C4-2B (cell line): ENCODE results near the gene MAST4.

Experiments
- H3K27ac ChIP-seq: fragments of 450-650 bp; 2 replicates; pipeline ENCODE4 v1.5.1; 2017
- CTCF ChIP-seq: fragments of 450-650 bp; conservative IDR thresholded peaks from 2 replicates; pipeline ENCODE4 v1.5.1; 2017; ENCODE audit warnings: mild to moderate bottlenecking
- ZFX ChIP-seq: fragments of 450-650 bp; IDR thresholded peaks from 2 replicates; pipeline ENCODE4 v1.6.1; 2017

Gene MAST4

GRCh38 chr5:66945389-66946349 is 349.5 kb downstream of the MAST4 start:
- TF ChIP-seq ZFX, result no peak
- TF ChIP-seq CTCF, result no peak
- H3K27ac ChIP-seq, result no peak overlapping the region

DNA sequence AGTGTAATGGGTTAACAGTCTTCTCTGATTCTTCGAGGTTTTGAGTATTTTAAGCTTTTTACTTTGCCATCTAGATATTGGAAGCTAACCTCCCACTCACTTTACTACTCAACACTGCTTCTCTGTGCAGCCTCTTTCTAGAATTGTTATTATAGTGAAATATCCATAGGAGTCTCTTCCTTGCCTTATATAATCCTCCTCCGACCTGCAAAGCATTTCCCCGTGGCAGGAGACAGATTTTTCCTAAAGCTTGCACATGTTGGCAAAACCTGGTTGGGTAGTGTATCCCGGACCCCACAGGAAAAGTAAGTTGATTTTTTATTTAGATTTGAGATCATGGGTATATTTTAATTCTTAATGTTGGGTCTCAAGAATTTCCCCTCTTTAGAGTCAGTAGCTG is 351.3 kb downstream of the MAST4 start:
- no peak overlapping the region for H3K27ac ChIP-seq
- no peak for TF ChIP-seq ZFX

- no peak overlapping the region for H3K27ac ChIP-seq
- TF ChIP-seq ZFX (no peak), CTCF (no peak)
Observed at GRCh38 chr5:66949066-66949465, 352.9 kb downstream of the MAST4 start.

DNA sequence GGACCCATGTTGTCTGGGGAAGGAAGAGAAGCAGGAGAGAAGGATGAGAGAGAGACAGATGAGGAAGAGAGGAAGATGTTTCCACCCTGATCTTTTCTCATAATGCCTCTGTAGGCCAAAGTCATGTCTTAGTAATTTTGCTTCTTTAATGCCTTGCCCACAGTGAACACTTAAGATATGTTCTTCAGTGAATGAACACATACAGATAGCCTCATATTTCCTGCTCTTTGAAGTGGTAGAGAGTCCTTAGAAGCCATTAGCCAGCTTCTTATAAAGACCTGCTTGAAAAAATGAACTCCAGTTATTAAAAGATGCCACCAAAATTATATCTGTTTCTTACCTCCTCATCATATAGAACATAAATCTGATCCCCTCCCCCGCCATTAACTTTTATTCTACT is 356.0 kb downstream of the MAST4 start:
- TF ChIP-seq CTCF, result no peak
- TF ChIP-seq ZFX, result no peak
- no peak overlapping the region for H3K27ac ChIP-seq

GRCh38 chr5:66956439-66956838 is 360.2 kb downstream of the MAST4 start:
- H3K27ac ChIP-seq, result no peak overlapping the region
- TF ChIP-seq ZFX, result no peak
- TF ChIP-seq CTCF, result no peak

GRCh38 chr5:66958201-66958979 is 362.2 kb downstream of the MAST4 start:
- H3K27ac ChIP-seq, result no peak overlapping the region
- TF ChIP-seq ZFX (no peak), CTCF (no peak)

- no peak for TF ChIP-seq ZFX
- TF ChIP-seq CTCF, result no peak
- H3K27ac ChIP-seq, result no peak overlapping the region
Observed at GRCh38 chr5:66958980-66959641, 362.9 kb downstream of the MAST4 start.
